ENCODE results near the gene SALL3.

Gene SALL3

GRCh38 chr18:78965917-78966792, 13.5 kb upstream of the SALL3 start:
- no peak for DNase-seq (ENCODE audit: low spot score)

- DNase-seq (ENCODE audit: low spot score) = no peak
These were observed 12.9 kb upstream of the SALL3 start for GRCh38 chr18:78966793-78967106.

- no peak for DNase-seq (ENCODE audit: low spot score)
These were observed 11.9 kb upstream of the SALL3 start for GRCh38 chr18:78967692-78968091.

- DNase-seq (ENCODE audit: low spot score) = no peak
These were observed 9.9 kb upstream of the SALL3 start for GRCh38 chr18:78969574-78970315.

- DNase-seq (ENCODE audit: low spot score) = no peak
These were observed 8.8 kb upstream of the SALL3 start for GRCh38 chr18:78970774-78971333.

GRCh38 chr18:78971511-78972245, 7.9 kb upstream of the SALL3 start:
- no peak for DNase-seq (ENCODE audit: low spot score)

- DNase-seq (ENCODE audit: low spot score) = no peak
These were observed 7.2 kb upstream of the SALL3 start for GRCh38 chr18:78972385-78972918.

- DNase-seq (ENCODE audit: low spot score) = no peak
These were observed 6.7 kb upstream of the SALL3 start for GRCh38 chr18:78972930-78973331.

GRCh38 chr18:78973357-78974083, 6.1 kb upstream of the SALL3 start:
- no peak for DNase-seq (ENCODE audit: low spot score)

- DNase-seq (ENCODE audit: low spot score) = no peak
These were observed 5.4 kb upstream of the SALL3 start for GRCh38 chr18:78974115-78974761.

GRCh38 chr18:78975292-78975691, 4.3 kb upstream of the SALL3 start:
- DNase-seq (ENCODE audit: low spot score) = no peak

GRCh38 chr18:78975699-78976335, 3.8 kb upstream of the SALL3 start:
- DNase-seq (ENCODE audit: low spot score) = no peak

GRCh38 chr18:78976765-78977636, 2.6 kb upstream of the SALL3 start:
- no peak for DNase-seq (ENCODE audit: low spot score)

- DNase-seq (ENCODE audit: low spot score) = no peak
These were observed 1.8 kb upstream of the SALL3 start for GRCh38 chr18:78977637-78978348.

- DNase-seq (ENCODE audit: low spot score) = no peak
These were observed 1.1 kb upstream of the SALL3 start for GRCh38 chr18:78978349-78979055.

- no peak for DNase-seq (ENCODE audit: low spot score)
These were observed 425 bp upstream of the SALL3 start for GRCh38 chr18:78979056-78979729.

GRCh38 chr18:78980279-78980771, 707 bp downstream of the SALL3 start:
- DNase-seq (ENCODE audit: low spot score) = no peak

Measured in SW480 (cell line).